DMS 273 treated with DMSO at 0.1 percent for 48 hours (cell line): ENCODE results near the gene PHF10.
"Not testable (repeated sequence)": the region's sequence is repeated elsewhere in the genome, so short reads cannot be mapped to it uniquely, and the experiment has no call there.

Source experiments
- DNase-seq: peaks from one replicate; lab custom pipeline; 2025; lab: John Stamatoyannopoulos, UW

Gene PHF10

DNA sequence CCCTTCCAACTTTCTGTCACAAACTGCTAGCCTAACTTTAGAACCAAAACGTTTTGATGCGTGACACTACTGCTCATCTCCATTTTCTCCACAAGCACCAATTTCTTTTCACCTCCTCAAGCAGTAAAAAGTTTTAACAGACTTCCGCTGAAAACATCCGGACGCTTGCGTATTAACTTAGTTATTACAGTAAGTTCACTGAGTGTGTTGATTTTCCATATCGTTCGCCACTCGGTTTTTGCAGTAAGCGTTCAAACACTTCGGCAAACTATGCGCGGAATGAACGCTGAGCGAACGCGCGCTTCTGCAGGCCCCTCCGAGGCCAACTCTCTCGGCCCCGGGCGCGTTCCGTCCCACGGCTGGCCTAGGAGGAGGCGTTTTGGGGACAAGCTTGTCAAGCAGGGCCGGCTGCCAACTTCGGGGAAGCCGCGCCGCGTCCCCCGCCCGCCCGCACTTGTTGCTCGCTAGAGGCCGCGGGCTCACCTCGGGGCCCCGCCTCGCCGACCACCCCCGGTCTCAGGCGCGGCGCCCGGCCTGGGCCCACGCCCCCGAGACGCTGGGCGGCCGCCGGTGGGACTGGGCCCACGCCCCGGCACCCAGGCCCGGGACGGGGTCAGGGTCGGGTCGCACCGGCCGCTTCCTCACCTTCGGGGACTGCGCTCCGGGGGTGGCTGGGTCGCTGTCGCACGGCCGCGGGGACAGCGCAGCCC is 945 bp downstream of the PHF10 start:
- DNase-seq = no peak

DNA sequence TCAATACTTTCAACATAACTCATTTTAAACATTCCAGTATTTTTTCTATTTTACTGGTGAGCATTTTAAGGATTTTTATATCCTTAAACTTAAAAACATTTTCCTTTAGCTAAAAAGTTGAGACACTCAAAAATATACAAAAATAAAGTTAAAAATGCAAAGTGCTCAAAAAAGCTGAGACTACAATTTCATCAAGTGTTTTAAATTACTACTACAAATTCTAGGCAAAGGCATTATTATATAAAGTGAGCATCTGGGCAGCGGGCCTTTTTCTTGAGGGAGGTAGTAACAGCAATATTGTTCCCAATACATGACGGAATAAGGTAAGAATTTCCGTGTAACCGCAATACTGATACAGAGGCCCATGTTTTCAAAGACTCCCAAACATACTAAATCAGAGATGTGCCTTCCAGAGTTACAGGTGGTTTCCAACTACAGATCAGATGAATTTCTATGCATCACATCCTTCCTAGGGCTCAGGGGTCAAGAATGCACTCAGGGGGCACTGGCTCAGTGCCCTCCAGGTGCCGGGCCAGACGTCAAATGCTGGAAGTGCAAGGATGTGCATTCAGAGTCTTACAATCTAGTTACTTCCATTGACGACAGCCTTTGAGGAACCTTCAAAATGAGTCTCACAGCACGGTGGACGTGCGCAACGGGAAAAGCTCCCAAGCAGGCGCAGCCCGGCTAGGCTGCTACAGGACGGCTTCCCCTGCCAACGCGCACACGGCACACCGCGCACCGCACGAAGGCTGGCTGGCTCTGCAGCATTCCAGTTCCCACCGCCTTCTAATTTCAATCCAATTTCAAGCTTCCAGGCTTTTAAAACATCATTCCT is 1.7 kb downstream of the PHF10 start:
- DNase-seq = no peak

DNA sequence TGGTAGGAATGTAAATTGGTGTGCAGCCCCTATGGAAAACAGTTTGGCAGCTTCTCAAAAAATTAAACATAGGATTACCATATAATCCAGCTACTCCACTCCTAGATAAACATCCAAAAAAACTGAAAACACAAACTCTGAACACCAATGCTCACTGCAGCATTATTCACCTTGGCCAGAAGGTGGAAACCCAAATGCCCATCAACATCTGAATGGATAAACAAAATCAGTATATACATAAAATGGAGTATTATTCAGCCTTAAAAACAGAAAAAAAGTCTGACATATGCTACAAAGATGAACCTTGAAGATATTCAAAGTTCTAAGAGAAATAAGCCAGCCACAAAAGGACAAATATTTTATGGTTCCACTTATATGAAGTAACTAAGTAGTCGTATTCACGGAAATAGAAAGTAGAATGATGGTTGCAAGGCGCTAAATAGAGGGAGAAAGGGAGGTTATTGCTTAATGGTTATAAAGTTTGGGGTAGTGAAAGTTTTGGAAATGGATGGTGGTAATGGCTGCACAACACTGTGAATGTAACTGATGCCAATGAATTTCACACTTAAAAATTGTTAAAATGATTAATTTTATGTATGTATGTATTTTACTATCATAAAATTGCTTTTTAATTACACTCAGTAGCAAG is 4.0 kb downstream of the PHF10 start:
- no peak for DNase-seq

DNA sequence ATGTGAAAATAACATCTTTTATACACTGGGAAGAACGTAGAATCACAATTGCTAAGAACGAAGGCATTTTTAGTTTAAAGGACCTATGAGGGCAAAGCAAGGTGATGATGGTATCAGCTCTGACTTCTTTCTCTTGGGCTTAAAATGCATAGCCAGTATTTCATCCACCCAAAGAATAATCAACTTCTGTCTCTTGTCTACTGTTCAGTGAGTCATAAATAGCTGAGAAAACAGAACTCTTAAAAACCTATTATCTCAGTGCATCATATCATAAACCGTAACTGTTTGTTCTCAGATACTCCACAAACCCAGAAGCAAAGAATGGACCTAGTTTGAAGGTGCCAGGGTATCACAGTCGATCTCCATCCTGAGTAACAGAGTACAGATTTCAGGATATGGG is 5.2 kb downstream of the PHF10 start:
- no peak for DNase-seq

DNA sequence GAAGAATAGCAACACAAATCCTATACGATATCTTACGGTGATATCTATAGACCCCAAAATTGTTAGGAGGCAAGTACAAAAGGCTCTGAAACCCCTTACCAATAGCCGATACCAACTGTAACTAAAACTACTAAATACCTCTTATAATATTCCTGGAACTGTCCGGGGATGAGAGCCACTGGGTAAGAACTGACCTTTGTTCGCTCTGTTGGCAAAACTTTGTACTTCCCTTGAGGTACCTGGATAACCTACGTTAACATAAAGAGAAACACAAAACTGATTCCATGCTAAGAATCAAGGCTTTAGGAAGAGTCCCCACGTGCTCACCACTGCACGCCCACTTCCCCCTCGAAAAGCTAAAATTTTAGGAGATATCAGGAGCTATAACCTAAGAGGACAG is 9.7 kb downstream of the PHF10 start:
- DNase-seq = no peak

DNA sequence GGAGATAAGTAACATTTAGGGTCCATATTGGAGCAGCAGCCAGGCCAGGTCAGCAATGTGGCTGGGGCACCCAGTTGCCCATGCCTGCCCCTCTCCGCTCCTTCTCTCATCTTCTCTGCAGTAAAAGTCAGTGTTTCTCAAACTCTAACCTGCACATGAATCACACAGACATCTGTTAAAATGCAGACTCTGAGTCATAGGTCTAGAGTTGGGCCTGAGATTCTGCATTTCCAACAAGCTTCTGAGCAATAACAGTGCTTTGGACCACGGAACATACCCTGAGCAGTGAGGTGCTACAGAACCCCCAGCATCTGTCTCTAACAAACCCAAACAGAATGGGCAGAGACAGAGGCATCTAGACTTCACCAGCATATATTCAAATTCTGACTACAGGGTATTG is 10.1 kb downstream of the PHF10 start:
- no peak for DNase-seq

DNA sequence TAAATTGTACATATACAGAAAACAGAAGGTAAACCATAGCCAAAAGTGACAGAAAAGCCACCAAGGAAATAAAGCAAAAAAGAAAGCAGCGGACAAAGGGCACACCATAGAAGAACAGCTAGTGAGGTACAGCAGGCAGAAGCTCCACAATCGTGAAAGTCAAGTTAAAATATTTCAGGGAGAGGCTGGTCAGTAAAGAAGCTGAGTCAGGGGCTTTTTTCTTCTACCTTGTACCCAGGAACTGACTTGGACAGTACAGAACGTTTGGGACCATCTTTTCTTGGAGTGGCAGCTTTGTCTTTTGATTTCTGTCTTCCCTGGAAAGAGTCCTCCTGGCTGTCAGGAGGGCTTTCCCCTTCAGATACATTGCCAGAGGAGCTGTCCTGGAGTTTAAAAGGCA is 14.3 kb downstream of the PHF10 start:
- DNase-seq = no peak

DNA sequence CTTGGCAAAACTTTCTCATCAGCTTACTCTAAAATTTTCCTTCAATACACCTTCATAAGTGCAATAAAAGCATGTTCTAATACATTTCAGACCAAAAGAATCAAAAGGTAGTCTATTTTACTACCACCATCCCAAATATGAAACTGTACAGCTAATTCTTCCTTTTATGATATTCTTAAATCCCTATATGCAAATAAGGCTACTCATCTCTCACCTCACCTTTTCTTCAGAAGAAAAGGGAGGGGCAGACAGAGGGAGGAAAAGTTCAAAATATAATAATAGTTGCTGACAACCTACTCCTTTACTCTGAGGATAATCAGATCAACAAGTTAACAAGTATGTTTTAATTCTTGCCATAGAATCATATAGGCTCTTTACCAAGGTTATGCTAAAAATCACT is 15.0 kb downstream of the PHF10 start:
- no peak for DNase-seq

DNA sequence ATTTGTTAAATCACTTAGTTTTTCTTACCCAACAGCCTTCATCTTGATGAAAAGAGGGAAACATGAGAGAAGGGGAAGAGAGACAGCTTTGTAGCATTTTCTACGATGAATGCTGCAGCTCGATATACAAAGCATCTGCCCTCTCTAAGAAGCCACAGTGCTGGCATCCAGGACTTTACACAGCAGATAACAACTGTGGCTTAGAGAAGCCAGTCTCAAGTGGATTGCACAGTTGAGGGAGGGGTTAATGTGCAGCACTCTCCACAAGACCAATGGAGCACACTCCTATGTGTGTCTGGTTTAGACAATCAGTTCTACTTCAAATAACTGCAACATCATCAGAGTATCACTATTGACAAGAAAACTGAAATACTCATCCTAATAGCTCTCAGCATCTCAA is 16.5 kb downstream of the PHF10 start:
- no peak for DNase-seq

DNA sequence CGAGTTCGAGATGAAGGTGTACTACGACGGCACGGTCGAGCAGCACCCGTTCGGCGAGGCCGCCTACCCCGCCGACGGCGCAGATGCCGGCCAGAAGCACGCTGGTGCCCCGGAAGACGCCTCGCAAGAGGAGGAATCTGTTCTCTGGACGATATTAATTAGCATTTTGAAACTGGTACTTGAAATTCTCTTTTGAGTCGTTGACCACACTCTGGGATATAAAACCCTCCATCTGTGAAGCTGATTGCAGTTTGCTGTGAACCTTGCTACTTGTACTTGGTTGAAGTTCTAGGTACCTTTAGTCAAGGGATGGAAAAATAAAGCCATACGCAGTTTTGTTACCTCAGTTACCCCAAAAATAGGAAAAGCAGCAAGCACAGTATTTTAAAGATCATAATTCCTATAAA is 21.5 kb downstream of the PHF10 start:
- DNase-seq = no peak

DNA sequence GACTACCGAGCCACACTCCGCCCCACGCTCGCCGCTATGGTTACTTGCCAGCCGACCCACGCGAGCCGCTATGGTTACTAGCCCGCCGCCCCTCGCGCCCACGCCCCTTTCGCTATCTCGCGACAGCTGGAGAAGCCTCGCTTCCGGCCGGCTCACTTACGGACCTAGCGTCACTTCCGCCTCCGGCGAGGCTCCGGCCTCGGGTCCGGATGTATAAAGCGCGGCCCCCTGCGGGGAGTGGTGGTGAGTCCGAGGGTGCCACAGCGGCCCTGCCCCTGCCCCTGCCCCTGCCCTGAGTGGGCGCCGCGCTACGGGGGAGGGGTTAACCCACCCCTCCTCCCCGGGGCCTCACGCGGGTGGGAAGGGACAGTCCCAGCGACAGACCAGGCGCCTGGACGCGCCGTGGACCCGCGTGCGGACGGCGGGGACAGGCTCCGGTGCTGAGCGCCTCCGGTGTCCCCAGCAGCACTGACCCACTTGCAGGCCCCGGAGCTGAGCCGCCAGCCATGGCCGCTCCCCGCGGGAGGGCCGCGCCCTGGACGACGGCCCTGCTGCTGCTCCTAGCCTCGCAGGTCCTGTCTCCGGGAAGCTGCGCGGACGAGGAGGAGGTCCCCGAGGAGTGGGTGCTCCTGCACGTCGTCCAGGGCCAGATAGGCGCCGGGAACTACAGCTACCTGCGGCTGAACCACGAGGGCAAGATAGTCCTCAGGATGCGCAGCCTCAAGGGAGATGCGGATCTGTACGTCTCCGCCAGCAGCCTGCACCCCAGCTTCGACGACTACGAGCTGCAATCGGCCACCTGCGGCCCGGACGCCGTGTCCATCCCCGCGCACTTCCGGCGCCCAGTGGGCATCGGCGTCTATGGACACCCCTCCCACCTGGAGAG is 22.1 kb downstream of the PHF10 start, which contains the start of the genes C6orf120 and WDR27:
TSS of gene C6orf120 (plus strand) at position 173 of the 886 bp plus-strand sequence. CDS start at position 507, 334 bp downstream.
TSS of gene WDR27 (minus strand) at position 76 of the 886 bp plus-strand sequence. CDS start 13,024 bp downstream, outside the sequence.
- DNase-seq = peak; percentile 88

DNA sequence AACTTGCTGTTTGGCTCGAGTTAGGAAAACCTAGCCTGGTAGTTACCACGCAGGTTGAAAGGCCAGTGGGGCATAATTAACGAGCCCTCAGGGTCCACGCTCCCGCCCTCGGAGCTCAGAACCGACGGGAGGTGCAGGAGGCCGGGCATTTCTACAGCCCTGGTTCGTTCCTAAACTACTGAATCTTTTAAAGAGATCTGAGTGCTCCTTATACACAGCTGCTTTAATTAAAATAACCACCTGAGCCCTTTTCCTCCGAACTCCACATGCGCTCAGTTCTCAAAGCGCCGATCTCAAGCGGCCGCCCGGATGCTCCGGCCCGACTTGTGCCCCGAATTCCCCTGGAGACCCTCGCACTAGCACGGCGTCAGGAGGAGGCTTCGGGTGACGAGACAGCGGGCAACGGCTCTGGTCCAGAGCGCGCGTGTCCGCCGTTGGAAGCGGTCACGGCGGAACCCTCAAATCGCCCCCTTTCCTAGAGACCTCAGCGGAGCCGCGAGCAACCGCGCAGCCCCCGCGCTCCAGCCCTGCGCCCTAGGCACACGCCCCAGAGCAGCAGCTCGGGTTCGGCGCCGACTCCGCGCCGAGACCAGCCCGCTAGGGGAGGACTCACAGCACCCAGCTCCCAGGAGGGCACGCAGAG is 22.9 kb downstream of the PHF10 start:
- no peak for DNase-seq

DNA sequence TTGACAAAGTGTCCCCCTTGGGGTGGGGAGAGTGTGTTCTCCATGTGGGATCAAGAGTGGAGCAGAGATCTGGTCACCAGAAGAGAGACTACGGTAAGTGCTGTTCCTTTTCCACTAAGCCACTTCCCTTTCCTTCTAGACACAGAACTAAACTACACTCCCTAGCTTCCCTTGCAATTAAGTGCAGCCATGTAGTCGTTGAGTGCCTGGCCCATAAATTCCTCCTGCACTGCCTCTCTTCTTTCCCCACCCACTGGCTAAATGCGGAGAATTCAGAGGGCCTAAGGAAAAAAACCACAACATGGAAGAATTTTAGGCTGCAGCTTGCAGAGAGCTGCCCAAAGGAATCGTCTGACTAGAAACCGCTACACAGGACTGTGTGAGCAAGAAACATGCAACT is 24.0 kb downstream of the PHF10 start:
- no peak for DNase-seq

DNA sequence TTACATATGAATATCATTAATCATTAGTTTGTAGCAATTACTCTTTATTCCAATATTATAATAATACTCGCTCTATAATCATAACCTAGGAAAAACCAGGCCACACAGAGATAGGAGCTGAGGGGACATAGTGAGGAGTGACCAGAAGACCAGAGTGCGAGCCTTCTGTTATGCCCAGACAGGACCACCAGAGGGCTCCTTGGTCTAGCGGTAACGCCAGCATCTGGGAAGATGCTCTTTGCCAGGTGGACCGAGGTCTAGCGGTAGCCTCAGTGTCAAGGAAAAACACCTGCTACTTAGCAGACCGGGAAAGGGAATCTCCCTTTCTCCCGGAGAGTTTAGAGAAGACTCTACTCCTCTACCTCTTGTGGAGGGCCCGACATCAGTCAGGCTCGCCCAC is 27.2 kb downstream of the PHF10 start:
- DNase-seq = not testable (repeated sequence)

DNA sequence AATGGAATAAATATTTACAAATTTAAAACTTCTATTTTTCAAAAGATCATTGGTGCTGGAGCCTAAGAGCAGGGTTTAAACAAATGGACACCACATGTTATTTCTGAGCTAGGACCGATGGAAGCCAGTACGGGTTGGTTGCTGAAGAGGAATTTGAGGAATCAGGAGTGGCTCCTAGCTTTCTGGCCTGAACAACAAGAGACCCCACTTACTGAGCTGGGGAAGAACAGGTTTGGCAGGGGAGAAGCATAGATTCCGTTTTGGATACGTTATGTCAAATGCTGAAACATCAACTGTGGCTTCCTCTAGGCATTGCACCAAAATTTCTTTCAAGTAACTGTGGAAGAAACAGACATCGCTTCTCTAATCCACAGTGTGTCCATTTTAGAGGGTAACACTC is 29.2 kb downstream of the PHF10 start:
- no peak for DNase-seq

DNA sequence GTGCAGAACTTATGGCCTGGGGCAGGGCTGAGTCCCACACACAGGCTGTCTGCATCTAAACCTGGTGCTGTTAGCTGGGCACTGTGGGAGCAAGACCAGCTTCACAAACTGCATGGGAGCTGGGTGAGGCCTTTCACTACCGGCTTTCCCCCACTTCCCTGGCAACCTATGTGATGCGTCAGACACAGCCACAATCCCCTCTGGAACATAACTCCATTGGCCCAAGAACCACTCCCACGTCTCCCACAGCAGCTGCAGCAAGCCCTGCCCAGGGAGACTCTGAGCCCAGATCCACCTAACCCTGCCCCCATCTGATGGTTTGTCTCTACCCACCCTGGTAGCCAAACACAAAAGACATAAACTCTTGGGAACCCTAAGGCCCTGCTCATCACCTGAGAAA is 31.8 kb downstream of the PHF10 start:
- DNase-seq = no peak

DNA sequence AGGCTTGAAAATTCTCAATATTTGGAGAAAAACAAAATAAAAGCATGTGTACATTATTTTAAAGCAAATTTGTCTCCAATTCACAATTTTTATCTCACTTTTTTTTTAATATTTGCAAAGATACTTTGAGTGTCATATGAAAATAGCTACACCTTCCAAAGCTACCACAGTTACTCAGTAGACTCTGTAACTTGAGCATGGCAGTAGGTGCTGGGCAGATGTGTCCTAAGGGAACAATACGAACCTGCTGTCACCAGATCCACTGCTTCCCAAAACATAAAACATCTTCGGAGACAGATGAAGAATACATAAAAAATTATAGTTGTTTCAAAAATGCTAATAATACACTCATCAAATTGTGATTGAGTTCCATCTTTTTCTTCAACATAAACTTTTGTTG is 33.0 kb downstream of the PHF10 start:
- DNase-seq = no peak

DNA sequence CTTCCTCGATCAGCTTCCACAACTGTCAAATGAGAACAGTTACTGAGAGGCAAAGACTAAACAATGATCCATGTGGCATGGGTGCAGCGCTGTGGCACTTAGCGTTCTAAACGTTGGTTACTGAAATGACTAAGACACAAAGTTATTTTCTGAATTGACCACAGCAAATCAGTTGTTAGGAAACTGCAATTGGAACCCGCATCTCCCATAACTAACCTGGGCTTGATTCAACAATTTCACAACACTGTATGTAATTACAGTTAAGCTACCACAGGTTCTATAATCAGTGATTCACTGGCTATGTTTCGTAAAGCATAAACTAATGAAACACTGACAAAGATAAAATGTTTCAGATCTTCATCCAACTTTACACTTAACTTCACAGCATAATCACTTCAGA is 35.0 kb downstream of the PHF10 start:
- DNase-seq = no peak

DNA sequence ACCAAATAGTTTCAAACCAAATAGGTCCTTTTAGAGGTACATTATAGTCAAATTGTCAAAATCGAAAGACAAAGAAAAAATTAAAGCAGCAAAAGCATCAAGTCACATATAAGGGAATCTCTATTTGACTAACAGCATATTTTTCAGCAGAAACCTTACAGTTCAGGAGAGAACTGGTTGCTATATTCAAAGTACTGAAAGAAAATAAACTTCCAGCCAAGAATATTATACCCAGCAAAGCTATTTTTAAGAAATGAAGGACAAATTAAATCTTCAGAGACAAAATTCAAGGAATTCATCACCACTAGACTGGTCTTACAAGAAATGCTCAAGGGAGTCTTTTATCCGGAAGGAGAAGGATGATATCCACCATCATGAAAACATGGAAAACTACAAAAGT is 38.4 kb downstream of the PHF10 start:
- DNase-seq = no peak

DNA sequence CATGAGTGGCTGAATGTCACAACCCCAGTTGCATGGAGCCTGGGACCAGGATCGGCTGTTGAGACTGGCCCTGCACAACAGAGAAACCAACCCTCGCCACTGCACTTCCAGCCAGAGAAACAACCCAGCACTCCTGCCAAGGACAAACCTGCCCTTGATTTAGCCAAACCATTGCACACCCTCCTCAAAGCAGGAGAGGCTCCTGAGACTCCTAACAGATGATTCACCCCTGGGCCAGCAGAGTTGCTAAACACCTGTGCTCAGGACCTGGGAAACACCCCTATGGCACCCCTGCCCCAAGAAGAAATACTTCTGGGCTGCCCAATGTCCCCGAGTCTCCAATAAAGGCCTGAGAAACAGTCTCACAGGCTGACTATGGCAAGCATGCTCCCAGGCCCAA is 40.2 kb downstream of the PHF10 start:
- DNase-seq = no peak

DNA sequence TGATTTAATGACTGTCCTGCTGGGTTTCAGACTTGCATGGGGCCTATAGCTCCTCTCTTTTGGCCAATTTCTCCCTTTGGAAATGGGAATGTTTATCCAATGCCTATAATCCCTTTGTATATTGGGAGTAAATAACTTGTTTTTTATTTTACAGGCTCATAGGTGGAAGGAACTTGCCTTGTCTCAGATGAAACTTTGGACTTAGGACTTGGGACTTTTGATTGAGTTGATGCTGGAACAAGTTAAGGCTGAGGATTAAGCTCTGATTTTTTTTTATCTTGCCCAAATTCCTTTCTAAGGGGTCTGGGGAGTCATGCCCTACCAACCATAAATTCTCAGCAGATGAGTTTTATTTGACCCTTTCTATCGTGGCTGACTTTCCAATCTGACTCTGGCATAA is 46.0 kb downstream of the PHF10 start:
- no peak for DNase-seq
